Measurements from ENCODE around the gene NUDCD2. TPM values are rescaled to one million over a fixed set of nuclear protein-coding genes. Genes with fewer than 3 reads are reported as not detected.

NUDCD2 gene
- total RNA-seq, 6 donors from 2014 or later: 3.1 to 25.6 (median 7.9) TPM

DNA sequence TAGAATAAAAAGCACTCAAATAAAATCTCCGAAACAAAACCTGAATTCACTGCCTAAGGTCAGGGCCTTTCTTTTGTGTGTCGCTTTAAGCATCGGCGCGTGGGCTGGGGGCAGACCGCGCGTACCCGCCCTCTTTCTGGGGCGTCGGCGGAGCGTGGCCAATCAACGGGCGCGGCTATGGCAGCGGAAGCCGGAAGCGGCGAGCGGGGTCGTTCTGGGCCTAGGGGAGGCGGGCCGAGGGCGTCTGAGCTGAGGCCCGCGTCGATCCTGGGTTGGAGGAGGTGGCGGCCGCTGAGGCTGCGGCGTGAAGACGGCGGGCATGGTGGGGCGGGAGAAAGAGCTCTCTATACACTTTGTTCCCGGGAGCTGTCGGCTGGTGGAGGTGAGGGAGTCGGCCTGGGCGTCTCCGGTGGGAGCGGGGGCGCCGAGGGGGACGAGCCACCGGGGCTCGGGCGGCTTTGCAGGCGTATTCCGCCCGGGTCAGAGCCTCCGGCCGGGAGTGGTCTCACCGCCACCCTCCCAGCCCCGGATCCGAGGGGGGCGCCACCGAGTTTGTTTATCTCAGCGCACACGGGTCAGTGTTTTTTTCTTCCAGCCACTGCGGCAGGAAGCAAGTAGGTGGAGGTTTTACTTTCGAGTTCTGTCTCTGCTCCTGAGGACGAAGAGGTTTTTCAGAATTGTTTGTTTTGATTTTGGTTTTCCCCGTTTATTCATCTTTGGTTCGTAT is 45.6 kb upstream of the NUDCD2 start, which contains the start of gene MAT2B:
MAT2B (plus strand) TSS at position 252 of the 727 bp plus-strand sequence; CDS start at position 320, 68 bp downstream.
- Histone ChIP-seq H3K27ac (peak within 1 kb of the TSS; percentile 96 to 100 (median 98)), H3K4me3 (peak within 1 kb of the TSS; percentile 63 to 80 (median 76)), H3K9me3 (no peaks in the 10 kb centered on the region), H3K27me3 (no peaks in the 10 kb centered on the region), H3K4me1 (peaks cover 37 to 57% (median 39%) of the 10 kb centered on the region in 4 donors), H3K36me3 (no peaks in the 10 kb centered on the region)
- peak in 1 of 4 donors; percentile 65 for TF ChIP-seq EP300 (IDR thresholded peaks at IDR 0.05)
- TF ChIP-seq POLR2A (IDR thresholded peaks at IDR 0.05): peak in 3 of 4 donors; percentile 97 to 98 (median 97)
- TF ChIP-seq, protein P1, sequence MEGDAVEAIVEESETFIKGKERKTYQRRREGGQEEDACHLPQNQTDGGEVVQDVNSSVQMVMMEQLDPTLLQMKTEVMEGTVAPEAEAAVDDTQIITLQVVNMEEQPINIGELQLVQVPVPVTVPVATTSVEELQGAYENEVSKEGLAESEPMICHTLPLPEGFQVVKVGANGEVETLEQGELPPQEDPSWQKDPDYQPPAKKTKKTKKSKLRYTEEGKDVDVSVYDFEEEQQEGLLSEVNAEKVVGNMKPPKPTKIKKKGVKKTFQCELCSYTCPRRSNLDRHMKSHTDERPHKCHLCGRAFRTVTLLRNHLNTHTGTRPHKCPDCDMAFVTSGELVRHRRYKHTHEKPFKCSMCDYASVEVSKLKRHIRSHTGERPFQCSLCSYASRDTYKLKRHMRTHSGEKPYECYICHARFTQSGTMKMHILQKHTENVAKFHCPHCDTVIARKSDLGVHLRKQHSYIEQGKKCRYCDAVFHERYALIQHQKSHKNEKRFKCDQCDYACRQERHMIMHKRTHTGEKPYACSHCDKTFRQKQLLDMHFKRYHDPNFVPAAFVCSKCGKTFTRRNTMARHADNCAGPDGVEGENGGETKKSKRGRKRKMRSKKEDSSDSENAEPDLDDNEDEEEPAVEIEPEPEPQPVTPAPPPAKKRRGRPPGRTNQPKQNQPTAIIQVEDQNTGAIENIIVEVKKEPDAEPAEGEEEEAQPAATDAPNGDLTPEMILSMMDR (IDR thresholded peaks at IDR 0.05): peak in 5 of 6 experiments; percentile 46 to 67 (median 48)
- peak; percentile 95 to 98 for TF ChIP-seq POLR2AphosphoS5 (IDR thresholded peaks at IDR 0.05)
- ATAC-seq (ENCODE audit: low FRiP score in 2 of 2): peak; percentile 98 to 99
- peak; percentile 96 to 98 for DNase-seq
- WGBS, 2 donors: 0% methylated on average over 48 to 64 of the region's 64 CpGs

DNA sequence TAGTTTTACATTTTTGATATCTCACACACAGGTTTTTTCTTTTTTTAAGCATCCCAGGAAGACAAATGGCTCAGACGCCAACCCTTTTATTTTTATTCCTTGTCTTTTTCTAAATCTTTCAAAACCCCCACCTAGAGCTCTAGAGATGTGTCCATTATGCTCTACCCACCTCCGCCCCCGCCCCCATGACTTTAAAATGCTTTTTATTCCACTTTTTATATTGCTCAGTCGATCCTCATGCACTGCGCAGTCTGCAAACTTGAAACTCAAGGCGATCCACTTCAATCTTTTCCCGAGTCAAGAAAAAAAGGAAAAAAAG is 45.1 kb upstream of the NUDCD2 start:
- 0 to 1% methylated on average over 7 of the region's 7 CpGs for WGBS, 2 donors
- H3K9me3 ChIP-seq: no peaks in the 10 kb centered on the region
- H3K27ac ChIP-seq: peak overlapping the region; percentile 96 to 100 (median 98)
- no peaks in the 10 kb centered on the region for H3K36me3 ChIP-seq
- TF ChIP-seq EP300 (IDR thresholded peaks at IDR 0.05) (no peak), POLR2AphosphoS5 (IDR thresholded peaks at IDR 0.05) (no peak), POLR2A (IDR thresholded peaks at IDR 0.05) (no peak)
- TF ChIP-seq, protein P1 (IDR thresholded peaks at IDR 0.05): no peak
- peak in 1 of 2 donors; percentile 1 for ATAC-seq (ENCODE audit: low FRiP score in 2 of 2)
- H3K4me3 ChIP-seq: peak overlapping the region; percentile 28 to 80 (median 72)
- no peak for DNase-seq
- peaks cover 33 to 52% (median 37%) of the 10 kb centered on the region in 4 donors for H3K4me1 ChIP-seq
- H3K27me3 ChIP-seq: no peaks in the 10 kb centered on the region

DNA sequence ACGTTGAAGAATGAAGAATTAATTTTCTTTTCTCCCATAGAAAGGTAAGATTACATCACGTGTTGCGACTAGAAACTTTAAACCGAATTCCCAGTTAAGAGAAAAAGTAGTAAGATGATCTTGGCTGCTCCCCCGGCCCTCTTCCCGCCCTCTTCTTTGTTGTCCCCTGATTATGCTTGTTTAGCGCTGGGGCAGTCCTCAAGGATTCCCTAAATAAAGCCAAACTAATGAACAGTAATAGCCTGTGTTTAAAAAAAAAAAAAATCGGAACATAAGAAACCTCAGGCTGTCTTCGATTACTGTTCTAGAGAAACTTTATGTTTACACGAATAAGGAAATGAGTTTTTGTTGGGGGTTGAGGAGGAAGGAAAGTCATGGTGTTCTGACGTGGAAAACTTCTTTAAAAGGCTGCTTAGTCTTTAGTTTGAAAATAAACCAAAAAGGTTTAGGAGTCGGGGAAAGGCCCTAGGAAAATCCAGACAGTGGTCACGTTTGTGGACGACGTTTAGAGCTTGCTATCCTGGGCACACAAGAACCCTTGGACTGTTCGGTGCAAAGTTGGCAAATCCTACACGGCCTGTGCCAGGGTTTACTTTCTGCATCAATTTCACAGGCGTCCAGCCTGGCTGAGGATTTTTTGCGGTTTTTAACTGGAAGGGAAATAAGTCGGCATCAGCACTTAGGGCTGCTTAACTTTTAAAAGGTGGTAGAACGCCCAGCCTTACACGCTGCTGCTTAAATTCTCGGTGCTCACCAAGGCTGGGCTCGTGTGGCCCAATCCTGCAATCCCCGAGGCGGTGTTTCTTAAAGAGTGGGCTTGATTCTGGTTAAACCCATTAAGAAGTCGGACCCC is 44.4 kb upstream of the NUDCD2 start:
- DNase-seq (peak in 1 of 2 donors; percentile 83), ATAC-seq (ENCODE audit: low FRiP score in 2 of 2) (peak; percentile 56 to 75)
- 1% methylated on average over 27 of the region's 27 CpGs for WGBS, 2 donors
- peak overlapping the region; percentile 1 to 80 (median 72) for H3K4me3 ChIP-seq
- H3K9me3 ChIP-seq: no peaks in the 10 kb centered on the region
- H3K27ac ChIP-seq: peak overlapping the region; percentile 96 to 100 (median 98)
- no peaks in the 10 kb centered on the region for H3K36me3 ChIP-seq
- H3K4me1 ChIP-seq: peaks cover 26 to 45% (median 33%) of the 10 kb centered on the region in 4 donors
- peak in 1 of 4 donors; percentile 22 for TF ChIP-seq EP300 (IDR thresholded peaks at IDR 0.05)
- peak in 3 of 4 donors; percentile 23 to 58 (median 39) for TF ChIP-seq POLR2A (IDR thresholded peaks at IDR 0.05)
- TF ChIP-seq, protein P1 (IDR thresholded peaks at IDR 0.05): no peak
- TF ChIP-seq POLR2AphosphoS5 (IDR thresholded peaks at IDR 0.05): peak; percentile 43 to 57
- no peaks in the 10 kb centered on the region for H3K27me3 ChIP-seq

DNA sequence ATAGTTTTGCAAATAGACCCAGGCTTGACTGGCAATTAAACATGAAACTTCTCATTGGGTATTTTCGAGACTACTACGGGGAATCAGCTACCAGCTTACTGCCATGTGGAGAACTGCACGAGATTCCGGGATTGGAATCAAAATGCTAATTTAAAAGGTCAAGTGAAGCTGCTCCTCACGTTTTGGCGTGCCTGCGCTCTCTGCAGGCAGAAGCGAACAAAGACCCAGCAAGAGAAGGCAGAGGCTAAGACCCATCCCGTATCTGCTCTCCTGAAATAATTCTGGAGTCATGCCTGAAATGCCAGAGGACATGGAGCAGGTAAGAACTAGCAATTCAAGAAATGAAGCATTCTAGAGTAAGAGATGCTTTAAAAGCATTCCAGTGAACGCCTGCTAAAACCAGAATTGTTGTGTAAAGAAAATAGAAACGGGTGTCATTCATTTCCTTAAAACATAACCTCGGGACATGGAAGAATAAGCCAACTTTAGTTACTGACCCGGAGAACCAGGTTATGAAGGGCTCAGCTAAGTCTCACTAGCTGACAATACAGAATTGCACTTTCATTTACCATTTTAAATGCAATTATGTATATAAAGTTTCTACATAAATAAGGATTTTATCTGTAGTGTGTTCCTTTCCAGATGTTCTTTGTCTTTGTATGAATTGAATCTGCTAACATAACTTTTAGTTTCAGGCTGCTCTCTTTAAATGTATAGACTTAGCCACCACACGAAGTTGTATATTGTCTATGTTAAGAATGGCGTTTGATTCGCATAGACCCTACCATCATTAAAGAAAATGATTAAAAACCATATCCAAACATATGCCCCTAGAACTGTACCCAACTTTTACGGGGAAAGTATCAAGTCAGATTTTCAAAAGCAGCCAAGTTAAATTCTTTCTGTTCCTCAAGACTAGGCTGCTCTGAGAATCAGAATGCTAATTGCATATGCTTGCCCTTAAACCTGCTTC is 43.5 kb upstream of the NUDCD2 start:
- ATAC-seq (ENCODE audit: low FRiP score in 2 of 2): peak; percentile 21 to 26
- Histone ChIP-seq H3K4me3 (peak overlapping the region in 3 of 4 donors; percentile 63 to 80 (median 80)), H3K27me3 (no peaks in the 10 kb centered on the region), H3K4me1 (peaks cover 17 to 36% (median 24%) of the 10 kb centered on the region in 4 donors), H3K9me3 (no peaks in the 10 kb centered on the region), H3K36me3 (no peaks in the 10 kb centered on the region), H3K27ac (peak overlapping the region; percentile 96 to 100 (median 98))
- peak in 1 of 2 donors; percentile 79 for DNase-seq
- WGBS, 2 donors: 2% methylated on average over 17 of the region's 17 CpGs
- TF ChIP-seq EP300 (IDR thresholded peaks at IDR 0.05) (no peak), POLR2A (IDR thresholded peaks at IDR 0.05) (peak in 2 of 4 donors; percentile 25 to 58), POLR2AphosphoS5 (IDR thresholded peaks at IDR 0.05) (peak; percentile 58 to 64)
- TF ChIP-seq, protein P1 (IDR thresholded peaks at IDR 0.05): peak in 1 of 6 experiments; percentile 21
